Measurements from ENCODE around the gene ODF4. TPM values are rescaled to one million over a fixed set of nuclear protein-coding genes. Genes with fewer than 3 reads are reported as not detected.

ODF4 gene
- total RNA-seq, 1 experiment from 2014 or later: not detected

DNA sequence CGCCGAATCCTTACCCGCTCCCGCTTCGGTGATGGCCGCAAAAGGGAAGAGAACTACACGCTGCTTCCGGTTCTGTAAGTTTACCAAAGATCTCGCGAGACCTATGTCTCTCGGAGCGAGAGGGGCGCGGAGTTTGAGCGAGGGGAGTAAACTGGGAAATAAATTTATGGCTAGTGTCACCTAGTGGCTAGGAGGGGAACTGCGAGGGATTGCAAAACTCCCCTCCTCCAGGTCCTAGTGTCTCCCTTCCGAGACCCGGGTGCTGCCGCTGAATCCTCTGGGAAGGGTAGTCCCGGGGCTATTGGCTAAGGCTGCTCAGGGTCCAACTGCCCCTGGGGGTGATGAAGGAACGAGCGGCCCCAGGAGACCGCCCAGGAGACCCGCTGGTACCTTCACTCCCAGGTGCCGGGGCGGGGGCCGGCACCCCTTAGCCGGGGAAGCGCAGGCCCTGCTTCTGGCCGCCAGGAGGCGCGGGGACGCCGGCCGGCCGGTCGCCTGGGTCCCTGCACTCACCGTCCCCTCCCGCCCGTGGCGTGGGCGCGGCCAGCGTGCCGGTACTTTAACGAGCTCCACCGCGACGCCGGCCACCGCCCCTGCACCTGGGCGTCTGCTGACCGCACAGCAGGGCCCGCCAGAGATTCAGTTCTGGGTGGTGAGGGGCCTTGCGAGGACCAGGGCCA is 43.6 kb downstream of the ODF4 start, which contains the start of gene RPL26 (continued):
- TF ChIP-seq, protein P1, sequence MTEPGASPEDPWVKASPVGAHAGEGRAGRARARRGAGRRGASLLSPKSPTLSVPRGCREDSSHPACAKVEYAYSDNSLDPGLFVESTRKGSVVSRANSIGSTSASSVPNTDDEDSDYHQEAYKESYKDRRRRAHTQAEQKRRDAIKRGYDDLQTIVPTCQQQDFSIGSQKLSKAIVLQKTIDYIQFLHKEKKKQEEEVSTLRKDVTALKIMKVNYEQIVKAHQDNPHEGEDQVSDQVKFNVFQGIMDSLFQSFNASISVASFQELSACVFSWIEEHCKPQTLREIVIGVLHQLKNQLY (CRISPR knock-in tag; IDR thresholded peaks at IDR 0.05): no peak
- TF ChIP-seq TCF7 (CRISPR knock-in tag; IDR thresholded peaks at IDR 0.05; ENCODE audit: low read depth) (no peak), ETV6 (CRISPR knock-in tag; IDR thresholded peaks at IDR 0.05) (peak; percentile 64; the same call in 1 of the 2 replicates), ZBTB21 (CRISPR knock-in tag; IDR thresholded peaks at IDR 0.05; ENCODE audit: borderline replicate concordance) (0 out of 2 replicates have a peak, but pooled peaks have one; percentile 48), PRRX2 (CRISPR knock-in tag; IDR thresholded peaks at IDR 0.05) (no peak), ATF1 (CRISPR knock-in tag; IDR thresholded peaks at IDR 0.05) (no peak), ZNF263 (CRISPR knock-in tag; IDR thresholded peaks at IDR 0.05; ENCODE audit: low read depth) (no peak), TEAD1 (CRISPR knock-in tag; IDR thresholded peaks at IDR 0.05) (no peak), NFYB (CRISPR knock-in tag; conservative IDR thresholded peaks at IDR 0.05; ENCODE audit: low read depth) (0 out of 2 replicates have a peak, but pooled peaks have one; percentile 26), TP53 (CRISPR knock-in tag; IDR thresholded peaks at IDR 0.05) (peak; percentile 1; the same call in 1 of the 2 replicates), RORB (CRISPR knock-in tag; IDR thresholded peaks at IDR 0.05) (no peak), NR3C1 (CRISPR knock-in tag; conservative IDR thresholded peaks at IDR 0.05; ENCODE audit: low read depth) (no peak), FOXJ3 (CRISPR knock-in tag; IDR thresholded peaks at IDR 0.05; ENCODE audit: borderline replicate concordance) (no peak), GABPB1 (CRISPR knock-in tag; IDR thresholded peaks at IDR 0.05) (peak; percentile 47), ZNF219 (CRISPR knock-in tag; IDR thresholded peaks at IDR 0.05; ENCODE audit: borderline replicate concordance) (peak; percentile 36; the same call in 1 of the 2 replicates), MXD4 (CRISPR knock-in tag; IDR thresholded peaks at IDR 0.05; ENCODE audit: borderline replicate concordance) (no peak)
- TF ChIP-seq, protein P2, sequence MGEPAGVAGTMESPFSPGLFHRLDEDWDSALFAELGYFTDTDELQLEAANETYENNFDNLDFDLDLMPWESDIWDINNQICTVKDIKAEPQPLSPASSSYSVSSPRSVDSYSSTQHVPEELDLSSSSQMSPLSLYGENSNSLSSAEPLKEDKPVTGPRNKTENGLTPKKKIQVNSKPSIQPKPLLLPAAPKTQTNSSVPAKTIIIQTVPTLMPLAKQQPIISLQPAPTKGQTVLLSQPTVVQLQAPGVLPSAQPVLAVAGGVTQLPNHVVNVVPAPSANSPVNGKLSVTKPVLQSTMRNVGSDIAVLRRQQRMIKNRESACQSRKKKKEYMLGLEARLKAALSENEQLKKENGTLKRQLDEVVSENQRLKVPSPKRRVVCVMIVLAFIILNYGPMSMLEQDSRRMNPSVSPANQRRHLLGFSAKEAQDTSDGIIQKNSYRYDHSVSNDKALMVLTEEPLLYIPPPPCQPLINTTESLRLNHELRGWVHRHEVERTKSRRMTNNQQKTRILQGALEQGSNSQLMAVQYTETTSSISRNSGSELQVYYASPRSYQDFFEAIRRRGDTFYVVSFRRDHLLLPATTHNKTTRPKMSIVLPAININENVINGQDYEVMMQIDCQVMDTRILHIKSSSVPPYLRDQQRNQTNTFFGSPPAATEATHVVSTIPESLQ (CRISPR knock-in tag; IDR thresholded peaks at IDR 0.05): no peak
- TF ChIP-seq, protein P3, sequence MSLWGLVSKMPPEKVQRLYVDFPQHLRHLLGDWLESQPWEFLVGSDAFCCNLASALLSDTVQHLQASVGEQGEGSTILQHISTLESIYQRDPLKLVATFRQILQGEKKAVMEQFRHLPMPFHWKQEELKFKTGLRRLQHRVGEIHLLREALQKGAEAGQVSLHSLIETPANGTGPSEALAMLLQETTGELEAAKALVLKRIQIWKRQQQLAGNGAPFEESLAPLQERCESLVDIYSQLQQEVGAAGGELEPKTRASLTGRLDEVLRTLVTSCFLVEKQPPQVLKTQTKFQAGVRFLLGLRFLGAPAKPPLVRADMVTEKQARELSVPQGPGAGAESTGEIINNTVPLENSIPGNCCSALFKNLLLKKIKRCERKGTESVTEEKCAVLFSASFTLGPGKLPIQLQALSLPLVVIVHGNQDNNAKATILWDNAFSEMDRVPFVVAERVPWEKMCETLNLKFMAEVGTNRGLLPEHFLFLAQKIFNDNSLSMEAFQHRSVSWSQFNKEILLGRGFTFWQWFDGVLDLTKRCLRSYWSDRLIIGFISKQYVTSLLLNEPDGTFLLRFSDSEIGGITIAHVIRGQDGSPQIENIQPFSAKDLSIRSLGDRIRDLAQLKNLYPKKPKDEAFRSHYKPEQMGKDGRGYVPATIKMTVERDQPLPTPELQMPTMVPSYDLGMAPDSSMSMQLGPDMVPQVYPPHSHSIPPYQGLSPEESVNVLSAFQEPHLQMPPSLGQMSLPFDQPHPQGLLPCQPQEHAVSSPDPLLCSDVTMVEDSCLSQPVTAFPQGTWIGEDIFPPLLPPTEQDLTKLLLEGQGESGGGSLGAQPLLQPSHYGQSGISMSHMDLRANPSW (CRISPR knock-in tag; conservative IDR thresholded peaks at IDR 0.05; ENCODE audit: low read depth): 0 out of 2 replicates have a peak, but pooled peaks have one; percentile 38
- TF ChIP-seq, protein P4, sequence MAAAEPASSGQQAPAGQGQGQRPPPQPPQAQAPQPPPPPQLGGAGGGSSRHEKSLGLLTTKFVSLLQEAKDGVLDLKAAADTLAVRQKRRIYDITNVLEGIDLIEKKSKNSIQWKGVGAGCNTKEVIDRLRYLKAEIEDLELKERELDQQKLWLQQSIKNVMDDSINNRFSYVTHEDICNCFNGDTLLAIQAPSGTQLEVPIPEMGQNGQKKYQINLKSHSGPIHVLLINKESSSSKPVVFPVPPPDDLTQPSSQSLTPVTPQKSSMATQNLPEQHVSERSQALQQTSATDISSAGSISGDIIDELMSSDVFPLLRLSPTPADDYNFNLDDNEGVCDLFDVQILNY (CRISPR knock-in tag; IDR thresholded peaks at IDR 0.05): no peak
- TF ChIP-seq, protein P5, sequence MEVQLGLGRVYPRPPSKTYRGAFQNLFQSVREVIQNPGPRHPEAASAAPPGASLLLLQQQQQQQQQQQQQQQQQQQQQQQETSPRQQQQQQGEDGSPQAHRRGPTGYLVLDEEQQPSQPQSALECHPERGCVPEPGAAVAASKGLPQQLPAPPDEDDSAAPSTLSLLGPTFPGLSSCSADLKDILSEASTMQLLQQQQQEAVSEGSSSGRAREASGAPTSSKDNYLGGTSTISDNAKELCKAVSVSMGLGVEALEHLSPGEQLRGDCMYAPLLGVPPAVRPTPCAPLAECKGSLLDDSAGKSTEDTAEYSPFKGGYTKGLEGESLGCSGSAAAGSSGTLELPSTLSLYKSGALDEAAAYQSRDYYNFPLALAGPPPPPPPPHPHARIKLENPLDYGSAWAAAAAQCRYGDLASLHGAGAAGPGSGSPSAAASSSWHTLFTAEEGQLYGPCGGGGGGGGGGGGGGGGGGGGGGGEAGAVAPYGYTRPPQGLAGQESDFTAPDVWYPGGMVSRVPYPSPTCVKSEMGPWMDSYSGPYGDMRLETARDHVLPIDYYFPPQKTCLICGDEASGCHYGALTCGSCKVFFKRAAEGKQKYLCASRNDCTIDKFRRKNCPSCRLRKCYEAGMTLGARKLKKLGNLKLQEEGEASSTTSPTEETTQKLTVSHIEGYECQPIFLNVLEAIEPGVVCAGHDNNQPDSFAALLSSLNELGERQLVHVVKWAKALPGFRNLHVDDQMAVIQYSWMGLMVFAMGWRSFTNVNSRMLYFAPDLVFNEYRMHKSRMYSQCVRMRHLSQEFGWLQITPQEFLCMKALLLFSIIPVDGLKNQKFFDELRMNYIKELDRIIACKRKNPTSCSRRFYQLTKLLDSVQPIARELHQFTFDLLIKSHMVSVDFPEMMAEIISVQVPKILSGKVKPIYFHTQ (CRISPR knock-in tag; IDR thresholded peaks at IDR 0.05): no peak
- TF ChIP-seq, protein P6, sequence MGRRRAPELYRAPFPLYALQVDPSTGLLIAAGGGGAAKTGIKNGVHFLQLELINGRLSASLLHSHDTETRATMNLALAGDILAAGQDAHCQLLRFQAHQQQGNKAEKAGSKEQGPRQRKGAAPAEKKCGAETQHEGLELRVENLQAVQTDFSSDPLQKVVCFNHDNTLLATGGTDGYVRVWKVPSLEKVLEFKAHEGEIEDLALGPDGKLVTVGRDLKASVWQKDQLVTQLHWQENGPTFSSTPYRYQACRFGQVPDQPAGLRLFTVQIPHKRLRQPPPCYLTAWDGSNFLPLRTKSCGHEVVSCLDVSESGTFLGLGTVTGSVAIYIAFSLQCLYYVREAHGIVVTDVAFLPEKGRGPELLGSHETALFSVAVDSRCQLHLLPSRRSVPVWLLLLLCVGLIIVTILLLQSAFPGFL (CRISPR knock-in tag; IDR thresholded peaks at IDR 0.05; ENCODE audit: borderline replicate concordance): 0 out of 2 replicates have a peak, but pooled peaks have one; percentile 75
- TF ChIP-seq, protein P7, sequence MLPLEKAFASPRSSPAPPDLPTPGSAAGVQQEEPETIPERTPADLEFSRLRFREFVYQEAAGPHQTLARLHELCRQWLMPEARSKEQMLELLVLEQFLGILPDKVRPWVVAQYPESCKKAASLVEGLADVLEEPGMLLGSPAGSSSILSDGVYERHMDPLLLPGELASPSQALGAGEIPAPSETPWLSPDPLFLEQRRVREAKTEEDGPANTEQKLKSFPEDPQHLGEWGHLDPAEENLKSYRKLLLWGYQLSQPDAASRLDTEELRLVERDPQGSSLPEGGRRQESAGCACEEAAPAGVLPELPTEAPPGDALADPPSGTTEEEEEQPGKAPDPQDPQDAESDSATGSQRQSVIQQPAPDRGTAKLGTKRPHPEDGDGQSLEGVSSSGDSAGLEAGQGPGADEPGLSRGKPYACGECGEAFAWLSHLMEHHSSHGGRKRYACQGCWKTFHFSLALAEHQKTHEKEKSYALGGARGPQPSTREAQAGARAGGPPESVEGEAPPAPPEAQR (CRISPR knock-in tag; IDR thresholded peaks at IDR 0.05): no peak
- TF ChIP-seq, protein P8, sequence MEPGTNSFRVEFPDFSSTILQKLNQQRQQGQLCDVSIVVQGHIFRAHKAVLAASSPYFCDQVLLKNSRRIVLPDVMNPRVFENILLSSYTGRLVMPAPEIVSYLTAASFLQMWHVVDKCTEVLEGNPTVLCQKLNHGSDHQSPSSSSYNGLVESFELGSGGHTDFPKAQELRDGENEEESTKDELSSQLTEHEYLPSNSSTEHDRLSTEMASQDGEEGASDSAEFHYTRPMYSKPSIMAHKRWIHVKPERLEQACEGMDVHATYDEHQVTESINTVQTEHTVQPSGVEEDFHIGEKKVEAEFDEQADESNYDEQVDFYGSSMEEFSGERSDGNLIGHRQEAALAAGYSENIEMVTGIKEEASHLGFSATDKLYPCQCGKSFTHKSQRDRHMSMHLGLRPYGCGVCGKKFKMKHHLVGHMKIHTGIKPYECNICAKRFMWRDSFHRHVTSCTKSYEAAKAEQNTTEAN (CRISPR knock-in tag; IDR thresholded peaks at IDR 0.05): peak; percentile 82

Data from WTC11 (cell line).